C4-2B (cell line): ENCODE results near the gene ARHGAP22.

Experiments used
- CTCF ChIP-seq: fragments of 450-650 bp; conservative IDR thresholded peaks from 2 replicates; pipeline ENCODE4 v1.5.1; 2017; ENCODE audit warnings: mild to moderate bottlenecking
- ZFX ChIP-seq: fragments of 450-650 bp; IDR thresholded peaks from 2 replicates; pipeline ENCODE4 v1.6.1; 2017

- TF ChIP-seq CTCF, result no peak
- no peak for TF ChIP-seq ZFX
These were observed 100.6 kb downstream of the ARHGAP22 start for GRCh38 chr10:48504141-48504885.
